ENCODE measurements around the gene CSRP1. TPM values are rescaled to one million over a fixed set of nuclear protein-coding genes. Genes with fewer than 3 reads are reported as not detected.
A peak's percentile ranks its signal among the peaks of the same experiment; 100 is the strongest.

The CSRP1 gene
- 1,000 to 10,000 TPM; 2,051 to 3,060 TPM for total RNA-seq

- ATAC-seq (ENCODE audit: insufficient number of reproducible peaks, low FRiP score, low read depth) (peak; percentile 58), DNase-seq (ENCODE audit: low spot score) (peak; percentile 67)
- peak within 1 kb of the TSS; percentile 94 for H3K4me3 ChIP-seq
- no peaks in the 10 kb centered on the region for H3K27me3 ChIP-seq (replicated peaks; ENCODE audit: insufficient read depth)
- peaks cover 17 to 48% of the 10 kb centered on the region in 2 donors for H3K4me1 ChIP-seq (ENCODE audit: control insufficient read depth in 1 of 2, low read depth in 2 of 2)
- no peaks in the 10 kb centered on the region for H3K9me3 ChIP-seq
- no peak for TF ChIP-seq CTCF (IDR thresholded peaks at IDR 0.05)
- no peaks in the 10 kb centered on the region for H3K36me3 ChIP-seq
- H3K27ac ChIP-seq: peak within 1 kb of the TSS; percentile 94 to 96
Measured at GRCh38 chr1:201506557-201507359, at the start of gene CSRP1. Gene CSRP1, minus strand, starts transcription at chr1:201507123. Its CDS starts 10,820 bp downstream, at chr1:201496303.

GRCh38 chr1:201555593-201555945 lies 48.6 kb upstream of the CSRP1 start:
- no peak for DNase-seq (ENCODE audit: low spot score)
- H3K27me3 ChIP-seq (replicated peaks; ENCODE audit: insufficient read depth): no peaks in the 10 kb centered on the region
- H3K4me1 ChIP-seq (ENCODE audit: control insufficient read depth in 1 of 2, low read depth in 2 of 2): peaks cover 30 to 46% of the 10 kb centered on the region in 2 donors
- no peak for ATAC-seq (ENCODE audit: insufficient number of reproducible peaks, low FRiP score, low read depth)
- no peak overlapping the region for H3K4me3 ChIP-seq
- H3K27ac ChIP-seq: no peak overlapping the region
- no peak for TF ChIP-seq CTCF (IDR thresholded peaks at IDR 0.05)
- H3K36me3 ChIP-seq: no peaks in the 10 kb centered on the region
- no peaks in the 10 kb centered on the region for H3K9me3 ChIP-seq

- DNase-seq (ENCODE audit: low spot score) (no peak), ATAC-seq (ENCODE audit: insufficient number of reproducible peaks, low FRiP score, low read depth) (no peak)
- Histone ChIP-seq H3K27me3 (replicated peaks; ENCODE audit: insufficient read depth) (no peaks in the 10 kb centered on the region), H3K4me3 (no peak overlapping the region), H3K36me3 (no peaks in the 10 kb centered on the region), H3K4me1 (ENCODE audit: control insufficient read depth in 1 of 2, low read depth in 2 of 2) (peaks cover 30 to 40% of the 10 kb centered on the region in 2 donors), H3K27ac (no peak overlapping the region), H3K9me3 (no peaks in the 10 kb centered on the region)
- TF ChIP-seq CTCF (IDR thresholded peaks at IDR 0.05): no peak
Measured at GRCh38 chr1:201554789-201555592, 48.1 kb upstream of the CSRP1 start.

GRCh38 chr1:201554190-201554600 lies 47.3 kb upstream of the CSRP1 start:
- Histone ChIP-seq H3K27me3 (replicated peaks; ENCODE audit: insufficient read depth) (no peaks in the 10 kb centered on the region), H3K4me3 (no peak overlapping the region), H3K9me3 (no peaks in the 10 kb centered on the region), H3K27ac (peak overlapping the region in 1 of 2 donors; percentile 49), H3K36me3 (no peaks in the 10 kb centered on the region), H3K4me1 (ENCODE audit: control insufficient read depth in 1 of 2, low read depth in 2 of 2) (peaks cover 27 to 37% of the 10 kb centered on the region in 2 donors)
- TF ChIP-seq CTCF (IDR thresholded peaks at IDR 0.05): no peak
- DNase-seq (ENCODE audit: low spot score) (no peak), ATAC-seq (ENCODE audit: insufficient number of reproducible peaks, low FRiP score, low read depth) (no peak)

GRCh38 chr1:201553496-201554189 lies 46.7 kb upstream of the CSRP1 start:
- Histone ChIP-seq H3K4me3 (no peak overlapping the region), H3K27me3 (replicated peaks; ENCODE audit: insufficient read depth) (no peaks in the 10 kb centered on the region), H3K36me3 (no peaks in the 10 kb centered on the region), H3K9me3 (no peaks in the 10 kb centered on the region), H3K4me1 (ENCODE audit: control insufficient read depth in 1 of 2, low read depth in 2 of 2) (peaks cover 27 to 37% of the 10 kb centered on the region in 2 donors), H3K27ac (peak overlapping the region; percentile 31 to 49)
- no peak for TF ChIP-seq CTCF (IDR thresholded peaks at IDR 0.05)
- ATAC-seq (ENCODE audit: insufficient number of reproducible peaks, low FRiP score, low read depth) (no peak), DNase-seq (ENCODE audit: low spot score) (no peak)

Measured in thoracic aorta (tissue), 2 donors.